Measurements from ENCODE around the gene SLC44A3. TPM values are rescaled to one million over a fixed set of nuclear protein-coding genes. Genes with fewer than 3 reads are reported as not detected.

Gene SLC44A3
- total RNA-seq, 2 donors from 2014 or later = 17.8 to 32.9 TPM

DNA sequence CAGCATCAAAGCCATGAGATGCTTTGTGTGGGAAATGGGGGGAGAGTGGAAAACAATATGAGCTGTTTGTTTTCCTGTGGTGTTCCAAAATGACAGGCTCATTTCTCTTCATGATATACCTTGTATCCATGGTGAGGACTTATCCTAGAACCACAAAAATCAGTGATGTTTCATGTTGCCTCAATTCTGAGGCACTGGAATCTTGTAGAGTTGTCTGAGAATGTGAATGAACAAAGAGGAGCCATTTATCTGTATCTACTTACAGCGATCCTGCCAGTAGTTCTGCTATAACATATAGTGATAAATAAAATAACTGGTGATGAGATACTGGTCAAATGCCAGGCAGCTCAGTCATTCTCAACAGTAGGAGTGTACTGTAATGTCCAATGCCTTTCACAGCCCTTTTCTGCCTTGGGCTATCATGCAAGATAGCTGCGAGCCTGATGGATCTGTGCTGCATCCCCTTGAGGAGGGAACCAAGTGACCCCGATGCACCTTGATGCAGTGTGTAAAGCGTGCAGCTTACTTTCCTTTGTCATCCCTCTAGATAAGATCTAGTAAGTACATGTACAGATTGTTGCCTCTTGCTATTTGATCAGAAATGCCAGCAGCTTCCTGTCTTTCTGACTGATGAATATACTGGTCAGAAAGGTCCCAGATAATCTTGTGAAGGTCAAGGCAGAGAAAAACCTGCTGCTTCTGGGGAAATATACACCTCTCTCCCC is 52.8 kb downstream of the SLC44A3 start:
- Histone ChIP-seq H3K27me3 (no peaks in the 10 kb centered on the region), H3K9me3 (no peaks in the 10 kb centered on the region), H3K4me1 (no peaks in the 10 kb centered on the region), H3K36me3 (replicated peaks in 1 of 2; ENCODE audit: insufficient read depth in 1 of 2, low read depth in 2 of 2) (peaks cover 0 to 8% of the 10 kb centered on the region in 2 donors), H3K27ac (no peak overlapping the region), H3K4me3 (no peak overlapping the region)
- intact Hi-C loops (cut with DNase I) = no loop called here
- ATAC-seq (no peak), DNase-seq (no peak)
- WGBS, 2 donors = 94% methylated on average over 4 of the region's 4 CpGs
- no peak for TF ChIP-seq POLR2A (IDR thresholded peaks at IDR 0.05)
- no peak for TF ChIP-seq CTCF (IDR thresholded peaks at IDR 0.05)

- DNase-seq (no peak), ATAC-seq (no peak)
- Histone ChIP-seq H3K27me3 (no peaks in the 10 kb centered on the region), H3K4me1 (no peaks in the 10 kb centered on the region), H3K27ac (no peak overlapping the region), H3K36me3 (replicated peaks in 1 of 2; ENCODE audit: insufficient read depth in 1 of 2, low read depth in 2 of 2) (peaks cover 0 to 8% of the 10 kb centered on the region in 2 donors), H3K9me3 (no peaks in the 10 kb centered on the region), H3K4me3 (no peak overlapping the region)
- intact Hi-C loops (cut with DNase I) = no loop called here
- WGBS, 2 donors = 88 to 92% methylated on average over 7 of the region's 7 CpGs
- no peak for TF ChIP-seq CTCF (IDR thresholded peaks at IDR 0.05)
- no peak for TF ChIP-seq POLR2A (IDR thresholded peaks at IDR 0.05)
Observed at GRCh38 chr1:94873520-94874351, 53.6 kb downstream of the SLC44A3 start.

DNA sequence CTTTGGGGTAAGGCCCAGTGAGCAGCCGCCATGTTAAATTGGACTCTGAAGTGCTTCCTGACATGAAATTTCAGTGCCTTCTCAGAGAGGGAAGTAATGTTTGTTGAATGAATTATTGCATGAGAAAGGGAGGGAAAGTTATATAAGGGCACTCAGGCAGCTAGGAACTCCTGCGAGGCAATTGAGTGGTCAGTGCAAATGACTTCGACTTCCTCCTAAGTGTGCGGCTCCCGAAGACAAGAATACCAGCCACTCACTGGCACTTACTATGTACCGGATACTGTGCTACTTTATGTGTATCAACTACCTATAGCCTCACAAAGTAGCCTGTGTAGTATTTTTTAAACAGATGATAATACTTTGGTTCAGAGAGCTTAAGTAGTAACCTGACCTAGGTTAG is 54.3 kb downstream of the SLC44A3 start:
- no peak for DNase-seq
- Histone ChIP-seq H3K9me3 (no peaks in the 10 kb centered on the region), H3K4me1 (no peaks in the 10 kb centered on the region), H3K36me3 (replicated peaks in 1 of 2; ENCODE audit: insufficient read depth in 1 of 2, low read depth in 2 of 2) (peaks cover 0 to 8% of the 10 kb centered on the region in 2 donors), H3K27me3 (no peaks in the 10 kb centered on the region), H3K27ac (no peak overlapping the region), H3K4me3 (no peak overlapping the region)
- TF ChIP-seq POLR2A (IDR thresholded peaks at IDR 0.05) = no peak
- TF ChIP-seq CTCF (IDR thresholded peaks at IDR 0.05) = no peak
- WGBS, 2 donors = 92 to 95% methylated on average over 6 of the region's 6 CpGs
- intact Hi-C loops (cut with DNase I) = no loop called here
- no peak for ATAC-seq

DNA sequence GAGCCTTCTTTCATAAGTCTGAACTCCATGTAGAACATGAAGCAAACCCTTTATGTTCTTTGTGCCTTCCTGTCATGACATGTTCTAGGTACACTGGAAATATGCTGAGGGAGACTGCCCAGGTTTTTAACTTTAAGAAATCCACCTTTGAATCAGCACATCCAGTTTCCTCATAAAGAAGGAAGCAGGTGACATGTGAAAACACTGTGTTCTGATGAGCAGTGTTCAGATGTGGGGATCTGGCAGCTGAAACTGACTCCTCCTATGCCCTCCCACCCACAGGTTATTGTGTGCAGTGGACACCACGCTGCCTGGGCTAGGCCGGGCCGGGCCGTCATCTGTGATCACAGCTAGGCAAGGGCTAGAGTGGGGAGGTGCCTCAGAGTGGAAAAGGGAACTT is 55.6 kb downstream of the SLC44A3 start:
- ATAC-seq (no peak), DNase-seq (no peak)
- TF ChIP-seq CTCF (IDR thresholded peaks at IDR 0.05) = no peak
- no peak for TF ChIP-seq POLR2A (IDR thresholded peaks at IDR 0.05)
- H3K9me3 ChIP-seq = no peaks in the 10 kb centered on the region
- 82 to 97% methylated on average over 4 of the region's 4 CpGs for WGBS, 2 donors
- H3K27ac ChIP-seq = no peak overlapping the region
- H3K27me3 ChIP-seq = no peaks in the 10 kb centered on the region
- H3K36me3 ChIP-seq (replicated peaks in 1 of 2; ENCODE audit: insufficient read depth in 1 of 2, low read depth in 2 of 2) = peaks cover 0 to 8% of the 10 kb centered on the region in 2 donors
- H3K4me3 ChIP-seq = no peak overlapping the region
- H3K4me1 ChIP-seq = no peaks in the 10 kb centered on the region
- intact Hi-C loops (cut with DNase I) = no loop called here

All from body of pancreas (tissue), 4 donors.